AG04449 (cell line): Measurements from ENCODE around the gene STEEP1.
"Not testable (repeated sequence)": the region's sequence is repeated elsewhere in the genome, so short reads cannot be mapped to it uniquely, and the experiment has no call there.

ENCODE experiments used
- CTCF ChIA-PET: fragments of 350-600 bp; formaldehyde crosslinking; extraction: SDS; loops from one replicate; lab custom pipeline; 2021; ENCODE audit warnings: antibody characterized with exemption; lab: Yijun Ruan, JAX
- POLR2A ChIA-PET: fragments of 400-600, 350-600 bp; formaldehyde crosslinking; extraction: SDS; loops from one replicate; lab custom pipeline; 2020; ENCODE audit warnings: antibody characterized with exemption, inconsistent platforms; lab: Yijun Ruan, JAX
- DNase-seq: peaks from one replicate; pipeline ENCODE4 v3.0.0-alpha.2; 2010; ENCODE audit warnings: low read depth, low spot score
- H3K4me3 ChIP-seq: 2 replicates; pipeline ENCODE4 v1.5.1; 2011; ENCODE audit warnings: low read depth, mild to moderate bottlenecking, control low read depth, low read length
- CTCF ChIP-seq: IDR thresholded peaks from one replicate; pipeline ENCODE4 v1.5.1; 2011; ENCODE audit warnings: mild to moderate bottlenecking, moderate library complexity, low read length, control low read depth, inconsistent platforms; ENCODE audit not compliant: insufficient read depth; ENCODE audit errors: missing control alignments

STEEP1 gene

GRCh38 chrX:119495734-119496726 lies 69.2 kb downstream of the STEEP1 start:
- ChIA-PET POLR2A (no interaction called here), CTCF (interaction anchor here (0.7 to 29.7 kb wide), 5 partner anchors 7 to 284 kb away, joined by 3 to 627 read pairs (median 4); no protein-coding TSS in a partner anchor)
- TF ChIP-seq CTCF = no peak
- DNase-seq = no peak
- H3K4me3 ChIP-seq = no peak overlapping the region

GRCh38 chrX:119493851-119494495 lies 71.2 kb downstream of the STEEP1 start:
- H3K4me3 ChIP-seq, DNase-seq: not testable (repeated sequence)
- CTCF ChIA-PET = interaction anchor here (1.0 to 29.7 kb wide), 3 partner anchors 11 to 25 kb away, joined by 5 to 627 read pairs (median 23); no protein-coding TSS in a partner anchor
- POLR2A ChIA-PET = interaction anchor here (0.7 kb wide), 1 partner anchor 14 kb away, joined by 3 read pairs; no protein-coding TSS in a partner anchor

- CTCF ChIA-PET = interaction anchor here (2.6 to 29.7 kb wide), 3 partner anchors 10 to 17 kb away, joined by 8 to 627 read pairs (median 43); no protein-coding TSS in a partner anchor
- H3K4me3 ChIP-seq = no peak overlapping the region
- no peak for DNase-seq
- no peak for TF ChIP-seq CTCF
- POLR2A ChIA-PET = interaction anchor here (1.0 kb wide), 1 partner anchor 9 kb away, joined by 3 read pairs; no protein-coding TSS in a partner anchor
Measured at GRCh38 chrX:119492463-119492862, 72.7 kb downstream of the STEEP1 start.

GRCh38 chrX:119489212-119490074 lies 75.8 kb downstream of the STEEP1 start:
- POLR2A ChIA-PET = no interaction called here
- CTCF ChIA-PET = interaction anchor here (0.7 to 29.7 kb wide), 5 partner anchors 8 to 247 kb away, joined by 3 to 627 read pairs (median 4); no protein-coding TSS in a partner anchor
- no peak for TF ChIP-seq CTCF
- DNase-seq = no peak
- H3K4me3 ChIP-seq = no peak overlapping the region

GRCh38 chrX:119488749-119489148 lies 76.5 kb downstream of the STEEP1 start:
- H3K4me3 ChIP-seq = no peak overlapping the region
- CTCF ChIA-PET = interaction anchor here (0.7 to 29.7 kb wide), 4 partner anchors 8 to 115 kb away, joined by 3 to 627 read pairs (median 24); no protein-coding TSS in a partner anchor
- POLR2A ChIA-PET = no interaction called here
- peak; percentile 24 for TF ChIP-seq CTCF
- DNase-seq = no peak
